Brain microvascular endothelial cell (primary cell): Measurements from ENCODE around the gene EDEM3.

Experiments
- DNase-seq: peaks from one replicate; pipeline ENCODE4 v3.0.0-alpha.2; 2020
- H3K27ac ChIP-seq: fragments of 250-450 bp; sonication (Bioruptor Pico); 2 replicates; pipeline ENCODE4 v1.5.1; 2020; ENCODE audit warnings: mild to moderate bottlenecking, moderate library complexity
- H3K27me3 ChIP-seq: fragments of 250-450 bp; sonication (Bioruptor Pico); replicated peaks from 2 replicates; pipeline ENCODE4 v1.5.1; 2020; ENCODE audit warnings: mild to moderate bottlenecking
- H3K36me3 ChIP-seq: fragments of 250-450 bp; sonication (Bioruptor Pico); replicated peaks from 2 replicates; pipeline ENCODE4 v1.5.1; 2020; ENCODE audit warnings: mild to moderate bottlenecking
- H3K4me3 ChIP-seq: 2 replicates; pipeline ENCODE4 v1.5.1; 2011; ENCODE audit warnings: low read depth, mild to moderate bottlenecking, control low read depth, low read length, moderate library complexity
- CTCF ChIP-seq: IDR thresholded peaks from 2 replicates; pipeline ENCODE4 v1.5.1; 2011; ENCODE audit warnings: low read depth, mild to moderate bottlenecking, moderate library complexity, low read length, control low read depth, inconsistent platforms; ENCODE audit errors: missing control alignments
- in situ Hi-C: cut with HindIII; loops from 2 replicates; pipeline ENCODE4 v1.10.0; 2017; ENCODE audit warnings: low sequenced_read_pairs, low pct_ligation_motif_present

EDEM3 gene

GRCh38 chr1:184646824-184647223, 107.8 kb downstream of the EDEM3 start:
- no peaks in the 10 kb centered on the region for H3K27me3 ChIP-seq
- TF ChIP-seq CTCF = no peak
- no peak overlapping the region for H3K27ac ChIP-seq
- H3K4me3 ChIP-seq = no peak overlapping the region
- in situ Hi-C loops = no loop called here
- no peak for DNase-seq
- H3K36me3 ChIP-seq = no peaks in the 10 kb centered on the region

- Histone ChIP-seq H3K4me3 (no peak overlapping the region), H3K27ac (no peak overlapping the region), H3K27me3 (no peaks in the 10 kb centered on the region), H3K36me3 (no peaks in the 10 kb centered on the region)
- in situ Hi-C loops = no loop called here
- no peak for DNase-seq
- no peak for TF ChIP-seq CTCF
Measured at GRCh38 chr1:184646178-184646701, 108.4 kb downstream of the EDEM3 start.

- no peak overlapping the region for H3K4me3 ChIP-seq
- DNase-seq = no peak
- no peak for TF ChIP-seq CTCF
- no peak overlapping the region for H3K27ac ChIP-seq
- H3K36me3 ChIP-seq = no peaks in the 10 kb centered on the region
- in situ Hi-C loops = no loop called here
- no peaks in the 10 kb centered on the region for H3K27me3 ChIP-seq
Measured at GRCh38 chr1:184644771-184645170, 109.9 kb downstream of the EDEM3 start.

- DNase-seq = no peak
- in situ Hi-C loops = no loop called here
- no peaks in the 10 kb centered on the region for H3K27me3 ChIP-seq
- no peak overlapping the region for H3K4me3 ChIP-seq
- TF ChIP-seq CTCF = no peak
- H3K36me3 ChIP-seq = no peaks in the 10 kb centered on the region
- H3K27ac ChIP-seq = no peak overlapping the region
Measured at GRCh38 chr1:184643661-184644060, 111.0 kb downstream of the EDEM3 start.

- in situ Hi-C loops = no loop called here
- Histone ChIP-seq H3K27me3 (no peaks in the 10 kb centered on the region), H3K27ac (no peak overlapping the region), H3K36me3 (no peaks in the 10 kb centered on the region), H3K4me3 (no peak overlapping the region)
- DNase-seq = no peak
- TF ChIP-seq CTCF = no peak
Measured at GRCh38 chr1:184641894-184642293, 112.8 kb downstream of the EDEM3 start.

- in situ Hi-C loops = no loop called here
- no peak for DNase-seq
- no peak overlapping the region for H3K27ac ChIP-seq
- H3K36me3 ChIP-seq = no peaks in the 10 kb centered on the region
- TF ChIP-seq CTCF = no peak
- H3K4me3 ChIP-seq = no peak overlapping the region
- no peaks in the 10 kb centered on the region for H3K27me3 ChIP-seq
Measured at GRCh38 chr1:184640505-184640904, 114.2 kb downstream of the EDEM3 start.
